AG20443 (cell line): ENCODE results near the gene MBTPS1.

Experiments
- DNase-seq: peaks from one replicate; pipeline ENCODE4 v3.0.0; 2012; ENCODE audit warnings: low spot score, mixed read lengths

The MBTPS1 gene

DNA sequence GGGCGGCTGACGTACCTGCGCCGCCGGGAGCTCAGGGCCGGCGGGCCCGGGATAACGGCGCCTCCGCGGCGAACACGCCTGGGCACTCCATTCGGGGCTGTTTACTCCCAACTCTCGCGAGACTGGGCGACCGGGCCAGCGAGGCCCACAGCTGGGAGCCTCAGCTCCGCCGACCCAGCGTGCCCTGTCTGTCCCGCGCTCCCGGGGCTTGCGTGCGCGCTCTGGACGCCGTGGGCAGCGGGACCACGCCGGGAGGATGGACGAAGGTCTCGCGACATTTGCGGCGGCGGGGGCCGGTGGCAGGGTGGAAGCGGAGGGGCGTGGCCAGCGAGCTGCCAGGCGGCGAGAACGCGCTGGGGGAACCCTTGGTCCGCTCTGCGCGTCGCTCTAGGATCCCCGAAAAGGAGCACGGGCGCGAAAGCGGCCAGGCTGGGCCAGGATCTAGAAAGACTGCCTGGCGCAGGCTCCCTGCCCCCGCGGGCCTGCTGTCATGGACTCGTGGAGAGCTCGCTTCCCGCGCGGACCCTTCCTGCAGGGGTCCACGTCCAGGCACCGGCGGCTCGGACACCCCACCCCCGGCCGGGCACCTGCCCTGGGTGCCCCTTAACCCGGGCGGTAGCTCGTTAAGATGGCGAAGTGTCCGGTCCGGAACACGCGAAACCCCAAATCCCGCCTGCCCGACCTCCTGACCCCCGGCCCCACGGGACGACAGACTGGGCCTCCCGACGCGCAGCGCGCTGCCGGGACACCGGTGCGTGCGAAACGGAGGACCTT is at the start of gene MBTPS1:
Gene MBTPS1 (minus strand): TSS at position 223 of the 774 bp plus-strand sequence. CDS start 15,159 bp downstream, outside the sequence.
- peak; percentile 99 for DNase-seq

- no peak for DNase-seq
These were observed 49.0 kb upstream of the MBTPS1 start for GRCh38 chr16:84165746-84166145.

DNA sequence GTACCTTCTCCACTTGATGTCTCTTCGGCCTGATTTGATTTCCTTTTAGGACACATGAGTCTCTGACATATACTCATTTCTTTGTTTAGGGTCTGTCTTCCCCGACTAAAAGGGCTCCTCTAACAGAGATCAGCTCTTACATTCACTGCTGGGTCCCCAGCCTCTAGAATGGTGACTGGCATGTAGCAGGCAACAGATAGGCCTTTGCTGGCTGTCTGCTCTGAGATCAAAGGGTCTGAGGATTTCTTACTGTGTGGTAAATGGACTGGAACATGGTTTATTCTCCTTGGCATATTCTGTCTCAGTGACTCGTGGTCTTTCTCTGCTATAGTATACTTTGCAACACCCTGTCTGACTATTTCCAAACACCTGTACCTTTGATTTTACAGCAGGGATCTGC is 45.1 kb upstream of the MBTPS1 start:
- no peak for DNase-seq

- DNase-seq: no peak
These were observed 44.3 kb upstream of the MBTPS1 start for GRCh38 chr16:84161037-84161436.

DNA sequence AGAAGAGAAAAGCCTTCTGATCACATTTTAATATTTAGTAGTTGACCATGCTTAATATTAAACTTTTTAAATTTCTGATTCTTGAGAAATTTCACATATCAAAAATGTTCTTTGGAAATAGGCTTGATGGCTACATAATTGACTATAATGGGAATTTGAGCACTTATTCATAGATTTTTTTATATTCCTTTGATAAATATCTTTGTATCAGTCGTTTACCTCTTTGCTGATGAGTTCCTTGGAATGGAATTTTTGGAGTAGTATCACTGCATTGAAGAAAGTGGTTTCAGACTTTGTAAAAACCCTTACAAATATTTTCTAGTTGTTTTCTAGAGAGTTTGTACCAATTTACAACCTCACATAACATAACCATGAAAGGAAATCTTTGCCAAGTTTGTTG is 43.1 kb upstream of the MBTPS1 start:
- no peak for DNase-seq

- no peak for DNase-seq
These were observed 42.3 kb upstream of the MBTPS1 start for GRCh38 chr16:84159007-84159406.

DNA sequence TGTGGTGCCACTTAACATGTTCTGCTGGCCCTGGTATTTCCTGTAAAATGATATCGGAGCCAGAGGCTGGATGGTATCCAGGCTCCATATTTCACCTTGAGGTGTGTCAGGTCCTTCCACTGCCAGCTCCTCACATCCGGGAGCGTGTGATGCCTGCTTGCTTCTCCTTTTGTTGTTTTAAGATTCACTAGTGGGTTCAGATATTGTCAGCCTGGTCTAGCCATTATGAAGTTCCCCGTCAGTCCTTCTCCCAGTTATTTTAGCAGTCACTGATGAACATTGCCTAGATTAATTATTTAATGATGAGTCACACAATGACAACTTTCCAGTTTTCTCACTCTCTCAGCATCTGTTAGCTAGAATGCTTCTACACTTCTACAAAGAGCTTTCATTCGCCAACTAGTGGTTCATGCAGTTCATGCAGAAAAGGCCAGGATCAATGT is 39.6 kb upstream of the MBTPS1 start:
- DNase-seq: no peak

GRCh38 chr16:84155771-84156170 is 39.0 kb upstream of the MBTPS1 start:
- DNase-seq: no peak

DNA sequence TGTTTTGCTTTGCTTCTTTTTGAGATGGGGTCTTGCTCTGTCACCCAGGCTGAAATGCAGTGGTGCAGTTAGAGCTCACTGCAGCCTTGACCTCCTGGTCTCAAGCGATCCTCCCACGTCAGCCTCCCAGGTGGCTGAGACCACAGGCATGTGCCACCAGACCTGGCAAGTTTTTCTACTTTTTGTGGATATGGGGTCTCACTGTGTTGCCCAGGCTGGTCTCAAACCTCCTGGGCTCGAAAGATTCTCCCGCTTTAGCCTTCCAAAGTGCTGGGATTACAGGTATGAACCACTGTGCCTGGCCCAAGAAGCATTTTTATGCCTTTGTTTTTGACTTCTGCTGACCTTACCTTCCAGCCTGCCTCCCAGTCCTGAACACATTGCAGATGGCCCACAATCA is 38.5 kb upstream of the MBTPS1 start:
- DNase-seq: no peak

GRCh38 chr16:84153660-84154214 is 37.0 kb upstream of the MBTPS1 start:
- no peak for DNase-seq

DNA sequence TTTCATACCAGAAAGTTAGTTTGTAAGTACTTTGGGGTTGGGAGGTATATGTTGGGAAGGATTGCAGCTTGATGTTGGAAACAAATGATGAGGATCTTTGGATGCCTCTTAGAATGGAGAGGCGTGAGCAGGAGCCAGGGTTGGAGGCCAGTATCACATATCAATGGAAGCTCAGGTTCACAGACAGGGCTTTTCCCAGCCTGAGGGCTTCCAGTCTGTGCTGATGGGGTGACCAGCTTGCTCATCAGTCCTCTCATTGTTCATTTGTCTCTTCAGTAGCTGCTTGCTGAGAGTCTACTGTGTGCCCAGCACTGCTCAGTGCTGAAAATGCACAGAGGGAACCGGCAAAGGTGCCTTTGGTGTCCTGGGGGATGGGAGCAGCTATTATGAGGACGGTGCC is 34.2 kb upstream of the MBTPS1 start:
- no peak for DNase-seq

DNA sequence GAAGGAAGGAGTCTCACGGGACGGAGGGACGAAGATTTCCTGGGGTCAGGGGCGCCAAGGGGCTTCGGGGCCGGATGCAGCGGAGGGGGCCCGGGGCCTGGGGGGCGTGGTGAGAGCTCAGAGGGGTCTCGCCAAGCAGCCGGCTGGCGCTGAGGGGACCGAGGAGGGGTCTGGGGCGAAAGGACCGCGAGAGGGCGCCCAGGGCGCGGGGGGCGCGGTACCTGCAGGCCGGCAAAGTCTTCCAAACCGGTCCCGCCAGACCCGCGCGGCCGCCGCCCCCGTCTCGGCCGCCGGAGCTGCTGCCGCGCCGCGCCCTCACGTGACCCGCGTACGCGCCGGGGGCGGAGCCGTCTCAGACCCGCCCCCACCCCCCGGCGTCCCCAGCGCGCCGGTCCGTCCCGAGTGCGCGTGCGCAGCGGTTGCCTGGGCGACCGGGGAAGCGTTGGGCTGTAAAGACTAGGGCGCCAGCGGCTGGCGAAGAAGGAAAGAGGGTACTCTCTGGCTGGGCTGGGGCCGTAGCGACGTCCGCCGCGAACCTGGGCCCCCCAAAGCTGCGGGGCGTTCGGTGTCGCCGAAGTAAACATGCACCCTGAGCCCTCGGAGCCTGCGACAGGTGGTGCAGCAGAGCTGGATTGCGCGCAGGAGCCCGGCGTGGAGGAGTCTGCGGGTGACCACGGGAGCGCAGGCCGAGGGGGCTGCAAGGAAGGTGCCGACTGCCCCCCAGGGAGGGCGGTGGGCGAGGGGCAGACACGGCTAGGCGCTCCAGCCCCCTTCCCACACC is 28.3 kb upstream of the MBTPS1 start, which contains the start of the genes DNAAF1 and HSDL1:
Gene DNAAF1 (plus strand): TSS at position 450 of the 781 bp plus-strand sequence. CDS start 133 bp downstream, at position 583.
Gene HSDL1 (minus strand): TSS at position 319 of the 781 bp plus-strand sequence. CDS start 13,856 bp downstream, outside the sequence.
- DNase-seq: peak; percentile 100

GRCh38 chr16:84144209-84144858 is 27.6 kb upstream of the MBTPS1 start:
- DNase-seq: peak; percentile 53

- no peak for DNase-seq
These were observed 27.1 kb upstream of the MBTPS1 start for GRCh38 chr16:84143784-84144199.

GRCh38 chr16:84143081-84143480 is 26.3 kb upstream of the MBTPS1 start:
- DNase-seq: no peak

GRCh38 chr16:84141143-84141670 is 24.5 kb upstream of the MBTPS1 start:
- no peak for DNase-seq

DNA sequence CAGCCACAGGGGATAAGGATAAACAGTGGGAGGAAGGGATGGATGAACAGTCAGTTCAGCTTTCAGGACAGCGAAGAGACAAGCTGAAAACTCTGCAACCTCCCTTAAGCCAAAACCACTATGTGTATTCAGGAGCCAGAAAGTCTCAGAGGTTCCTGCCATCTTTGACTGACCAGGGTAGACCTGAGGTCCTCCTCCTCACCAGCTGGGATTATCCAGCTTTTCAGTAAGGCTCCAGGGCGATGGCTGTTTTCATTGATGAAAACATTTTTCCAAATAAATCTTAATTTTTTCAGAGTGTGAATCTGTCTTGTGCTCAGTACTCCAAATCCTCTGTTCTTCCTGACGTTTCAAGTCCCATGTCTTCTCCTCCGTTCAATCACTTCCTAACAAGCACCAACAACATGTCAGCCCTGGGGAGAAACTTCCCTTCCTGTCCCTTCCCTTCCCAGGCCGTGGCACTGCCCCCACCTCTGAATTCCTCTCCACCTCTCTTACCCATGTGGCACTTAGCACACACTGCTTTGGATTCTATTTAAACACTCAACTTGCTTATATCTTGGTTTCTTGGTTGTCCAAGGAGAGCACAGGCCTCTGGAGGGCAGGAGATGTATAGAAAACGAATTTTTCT is 23.0 kb upstream of the MBTPS1 start:
- no peak for DNase-seq

DNA sequence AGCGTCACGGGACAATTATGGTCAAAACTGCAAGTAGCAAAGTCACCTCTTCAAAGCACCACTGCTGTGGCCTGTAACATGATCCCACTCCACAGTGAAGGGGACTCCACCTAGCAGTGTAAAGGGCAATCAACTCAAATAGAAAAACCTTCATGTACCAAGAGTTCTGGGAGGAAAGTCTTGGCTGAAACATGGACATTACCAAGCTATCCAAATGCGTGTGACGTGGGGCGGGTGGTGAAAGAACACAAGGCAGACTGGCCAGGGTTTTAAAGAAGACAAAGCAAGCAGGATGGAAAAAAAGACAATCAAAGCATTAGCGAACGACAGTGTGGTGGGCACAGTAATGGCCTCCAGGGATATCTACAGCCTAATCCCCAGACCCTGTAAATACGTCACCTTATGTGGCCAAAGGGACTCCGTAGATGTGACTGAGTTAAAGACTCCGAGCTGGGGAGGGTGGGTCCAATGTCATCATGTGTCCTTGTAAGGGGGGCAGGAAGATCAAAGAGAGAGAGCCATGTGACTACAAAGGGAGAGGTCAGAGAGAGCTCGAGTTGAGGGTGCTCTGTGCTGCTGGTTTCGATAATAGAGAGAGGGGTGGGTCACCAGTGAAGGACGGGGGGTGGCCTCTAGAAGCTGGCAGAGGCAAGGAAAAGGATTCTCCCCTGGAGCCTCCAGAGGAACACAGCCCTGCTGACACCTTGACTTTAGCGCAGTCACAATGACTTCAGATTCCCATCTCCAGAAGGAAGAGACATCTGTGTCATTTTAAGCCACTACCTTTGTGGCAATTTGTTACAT is 22.3 kb upstream of the MBTPS1 start:
- peak; percentile 63 for DNase-seq

DNA sequence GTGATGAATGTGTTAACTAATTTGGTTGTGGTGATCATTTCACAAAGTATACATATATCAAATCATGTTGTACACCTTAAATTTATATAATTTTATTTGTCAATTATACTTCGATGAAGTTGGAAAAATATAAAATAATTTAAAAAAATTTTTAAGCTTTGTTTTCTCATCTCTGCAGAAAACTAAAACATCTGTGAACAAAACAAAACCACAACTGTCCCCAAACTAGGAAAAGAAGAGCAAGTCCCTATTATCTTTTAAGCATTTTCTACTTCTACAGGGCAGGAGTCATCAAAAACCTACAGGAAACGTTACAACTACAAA is 21.7 kb upstream of the MBTPS1 start:
- DNase-seq: no peak

DNA sequence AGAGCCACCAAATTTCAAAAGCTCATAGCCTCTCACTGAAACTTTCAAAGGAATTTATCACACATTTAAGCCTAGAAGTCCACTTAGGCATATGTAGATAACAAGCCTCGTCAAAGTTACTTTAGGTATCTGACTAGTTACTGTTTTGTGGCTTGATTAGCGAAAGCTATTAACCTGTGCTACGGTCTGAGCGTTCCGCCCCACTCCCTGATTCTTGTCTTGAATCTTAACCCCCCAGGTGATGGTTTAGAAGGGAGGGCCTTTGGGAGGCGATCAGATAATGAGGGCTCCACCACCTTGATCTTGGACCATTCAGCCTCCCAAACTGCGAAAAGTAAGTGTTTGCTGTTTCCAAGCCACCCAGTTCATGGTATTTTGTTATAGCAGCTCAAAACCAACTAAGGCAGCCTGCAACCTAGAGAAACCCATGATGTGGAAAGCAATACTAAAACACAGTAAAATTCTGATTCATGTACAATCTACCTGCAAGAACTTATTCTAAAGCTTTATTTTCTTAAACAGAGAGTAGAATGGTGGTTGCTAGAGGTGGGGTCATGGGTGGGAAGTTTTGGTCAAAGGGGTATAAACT is 21.1 kb upstream of the MBTPS1 start:
- no peak for DNase-seq
